Thyroid gland (tissue), 4 donors: ENCODE results near the gene NCS1. TPM values are rescaled to one million over a fixed set of nuclear protein-coding genes. Genes with fewer than 3 reads are reported as not detected.

Source experiments
- DNase-seq, 2 donors: peaks; one replicate each; pipeline ENCODE4 v3.0.0-alpha.2; 2019
- H3K27ac ChIP-seq, 3 donors: fragments of 200-600 bp; sonication (generic); 1 replicate in 2 of 3; 2 replicates in 1 of 3; pipeline ENCODE4 v1.5.1; 2016 to 2019; ENCODE audit warnings: mild to moderate bottlenecking in 1 of 3, moderate library complexity in 1 of 3
- H3K27me3 ChIP-seq: fragments of 200-600 bp; sonication (generic); one replicate; pipeline ENCODE4 v1.5.1; 2019
- H3K36me3 ChIP-seq, 2 donors: fragments of 200-600 bp; sonication (generic); one replicate each; pipeline ENCODE4 v1.5.1; 2016 to 2019
- H3K4me1 ChIP-seq, 2 donors: fragments of 200-600 bp; sonication (generic); one replicate each; pipeline ENCODE4 v1.5.1; 2017 to 2019
- H3K4me3 ChIP-seq, 3 donors: fragments of 200-600 bp; sonication (generic); replicated peaks in 1 of 3; 1 replicate in 2 of 3; 2 replicates in 1 of 3; pipeline ENCODE4 v1.5.1; 2016; ENCODE audit warnings: mild to moderate bottlenecking in 1 of 3
- H3K9me3 ChIP-seq: fragments of 200-600 bp; sonication (generic); one replicate; pipeline ENCODE4 v1.5.1; 2017
- CTCF ChIP-seq, 6 experiments: fragments of 200-600 bp in 3 of 6; fragments of 450-650 bp in 3 of 6; sonication (generic) in 3 of 6; IDR thresholded peaks; one replicate each; pipeline ENCODE4 v1.5.1; 2016 to 2019; ENCODE audit warnings: antibody characterized with exemption in 6 of 6, mild to moderate bottlenecking in 2 of 6, inconsistent platforms in 1 of 6, moderate library complexity in 1 of 6
- POLR2A ChIP-seq, 2 donors: fragments of 450-650 bp; IDR thresholded peaks; one replicate each; pipeline ENCODE4 v1.6.1; 2017; ENCODE audit warnings: antibody characterized with exemption in 2 of 2, mild to moderate bottlenecking in 2 of 2, moderate library complexity in 1 of 2
- WGBS, 2 donors: methylation state at CpG; one replicate each; pipeline ENCODE4 v1.1.5; 2017; 5-methylcytosine and 5-hydroxymethylcytosine counted together
- intact Hi-C: fragments of 100-400 bp; cut with DNase I; formaldehyde crosslinking; loops from one replicate; pipeline ENCODE4 v1.15.1; 2023
- total RNA-seq, 4 donors: library from RNA; depleted of rRNA; stranded (reverse); fragments of >200 nt; gene quantifications; one replicate each; pipeline ENCODE4 v1.2.3, GENCODE V29; 2016

Gene NCS1
- total RNA-seq, 4 donors from 2014 or later = 31.0 to 85.4 (median 61.2) TPM

GRCh38 chr9:130177898-130178805, 5.9 kb downstream of the NCS1 start:
- 72 to 77% methylated on average over 19 to 20 of the region's 20 CpGs for WGBS, 2 donors
- intact Hi-C loops = no loop called here
- H3K4me1 ChIP-seq = peaks cover 13 to 23% of the 10 kb centered on the region in 2 donors

GRCh38 chr9:130179331-130179907, 7.2 kb downstream of the NCS1 start:
- Histone ChIP-seq H3K36me3 (no peaks in the 10 kb centered on the region), H3K4me1 (peaks cover 13 to 24% of the 10 kb centered on the region in 2 donors), H3K27ac (no peak overlapping the region), H3K27me3 (no peaks in the 10 kb centered on the region), H3K4me3 (no peak overlapping the region), H3K9me3 (no peaks in the 10 kb centered on the region)
- intact Hi-C loops = no loop called here
- TF ChIP-seq POLR2A (IDR thresholded peaks at IDR 0.05) (no peak), CTCF (IDR thresholded peaks at IDR 0.05) (no peak)
- DNase-seq = no peak
- WGBS, 2 donors = 86 to 88% methylated on average over 2 of the region's 2 CpGs

More at GRCh38 chr9:130177898-130178805, 5.9 kb downstream of the NCS1 start:
- no peak for TF ChIP-seq CTCF (IDR thresholded peaks at IDR 0.05)
- TF ChIP-seq POLR2A (IDR thresholded peaks at IDR 0.05) = no peak
- H3K27me3 ChIP-seq = no peaks in the 10 kb centered on the region
- H3K4me3 ChIP-seq = no peak overlapping the region
- no peaks in the 10 kb centered on the region for H3K9me3 ChIP-seq
- DNase-seq = no peak
- H3K27ac ChIP-seq = peak overlapping the region in 1 of 3 donors; percentile 12
- H3K36me3 ChIP-seq = no peaks in the 10 kb centered on the region

- 84 to 94% methylated on average over 9 to 10 of the region's 12 CpGs for WGBS, 2 donors
- no peaks in the 10 kb centered on the region for H3K9me3 ChIP-seq
- H3K4me3 ChIP-seq = no peak overlapping the region
- no peak for TF ChIP-seq CTCF (IDR thresholded peaks at IDR 0.05)
- TF ChIP-seq POLR2A (IDR thresholded peaks at IDR 0.05) = no peak
- peaks cover 13 to 27% of the 10 kb centered on the region in 2 donors for H3K4me1 ChIP-seq
- no peaks in the 10 kb centered on the region for H3K27me3 ChIP-seq
- no peak for DNase-seq
- no peak overlapping the region for H3K27ac ChIP-seq
- intact Hi-C loops = no loop called here
- no peaks in the 10 kb centered on the region for H3K36me3 ChIP-seq
Observed at GRCh38 chr9:130180516-130180915, 8.3 kb downstream of the NCS1 start.

- TF ChIP-seq POLR2A (IDR thresholded peaks at IDR 0.05) (no peak), CTCF (IDR thresholded peaks at IDR 0.05) (no peak)
- no peak overlapping the region for H3K4me3 ChIP-seq
- peaks cover 26 to 39% of the 10 kb centered on the region in 2 donors for H3K4me1 ChIP-seq
- peak overlapping the region in 2 of 3 donors; percentile 81 to 86 for H3K27ac ChIP-seq
- H3K9me3 ChIP-seq = no peaks in the 10 kb centered on the region
- intact Hi-C loops = no loop called here
- 92 to 93% methylated on average over 23 to 33 of the region's 33 CpGs for WGBS, 2 donors
- H3K36me3 ChIP-seq = no peaks in the 10 kb centered on the region
- no peak for DNase-seq
- H3K27me3 ChIP-seq = no peaks in the 10 kb centered on the region
Observed at GRCh38 chr9:130181678-130182380, 9.6 kb downstream of the NCS1 start.
